OCI-LY1 (cell line): ENCODE results near the gene DDX1.
"Not testable (repeated sequence)": the region's sequence is repeated elsewhere in the genome, so short reads cannot be mapped to it uniquely, and the experiment has no call there.

Experiments
- CTCF ChIP-seq: fragments of 200-600 bp; sonication (generic), shearing (Covaris generic); IDR thresholded peaks from 2 replicates; pipeline ENCODE4 v1.5.1; 2017; ENCODE audit warnings: mild to moderate bottlenecking, antibody characterized with exemption, low read length, moderate library complexity, mixed read lengths
- EZH2 ChIP-seq: fragments of 200-600 bp; sonication (generic), shearing (Covaris generic); IDR thresholded peaks from 2 replicates; pipeline ENCODE4 v1.8.0; 2017; ENCODE audit warnings: borderline replicate concordance, mixed run types, mild to moderate bottlenecking, antibody characterized with exemption, low read length, moderate library complexity, mixed read lengths

DNA sequence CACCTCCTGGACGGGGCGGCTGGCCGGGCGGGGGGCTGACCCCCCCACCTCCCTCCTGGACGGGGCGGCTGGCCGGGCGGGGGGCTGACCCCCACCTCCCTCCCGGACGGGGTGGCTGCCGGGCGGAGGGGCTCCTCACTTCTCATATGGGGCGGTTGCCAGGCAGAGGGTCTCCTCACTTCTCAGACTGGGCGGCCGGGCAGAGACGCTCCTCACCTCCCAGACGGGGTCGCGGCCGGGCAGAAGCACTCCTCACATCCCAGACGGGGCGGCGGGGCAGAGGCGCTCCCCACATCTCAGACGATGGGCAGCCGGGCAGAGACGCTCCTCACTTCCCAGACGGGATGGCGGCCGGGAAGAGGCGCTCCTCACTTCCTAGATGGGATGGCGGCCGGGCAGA, 88.5 kb downstream of the DDX1 start:
- not testable (repeated sequence) for TF ChIP-seq CTCF, EZH2
